B cell (primary cell): ENCODE measurements around the gene GPATCH8.
"Not testable (repeated sequence)": the region's sequence is repeated elsewhere in the genome, so short reads cannot be mapped to it uniquely, and the experiment has no call there.

Experiments used
- EZH2 ChIP-seq: IDR thresholded peaks from 2 replicates; pipeline ENCODE4 v1.6.1; 2012; ENCODE audit warnings: borderline replicate concordance, low read depth, mild to moderate bottlenecking, moderate library complexity, low read length; ENCODE audit not compliant: insufficient read depth, poor library complexity, severe bottlenecking
- TF ChIP-seq, protein P1 (sequence below): fragments of 200-600 bp; IDR thresholded peaks from one replicate; pipeline ENCODE4 v1.8.0; 2022; ENCODE audit warnings: antibody characterized with exemption, mild to moderate bottlenecking

DNA sequence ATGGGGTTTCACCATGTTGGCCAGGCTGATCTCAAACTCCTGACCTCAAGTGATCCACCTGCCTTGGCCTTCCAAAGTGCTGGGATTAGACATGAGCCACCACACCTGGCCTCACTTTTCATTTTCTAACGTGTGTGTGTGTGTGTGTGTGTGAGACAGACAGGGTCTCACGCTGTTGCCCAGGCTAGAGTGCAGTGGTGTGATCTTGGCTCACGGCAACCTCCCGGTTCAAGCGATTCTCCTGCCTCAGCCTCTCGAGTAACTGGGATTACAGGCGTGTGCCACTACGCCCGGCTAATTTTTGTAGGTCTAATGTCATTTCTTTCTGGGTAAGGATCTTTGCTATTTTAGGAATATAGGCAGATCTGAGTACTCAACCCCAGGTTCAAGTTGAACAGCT is 109.1 kb downstream of the GPATCH8 start:
- TF ChIP-seq, protein P1, sequence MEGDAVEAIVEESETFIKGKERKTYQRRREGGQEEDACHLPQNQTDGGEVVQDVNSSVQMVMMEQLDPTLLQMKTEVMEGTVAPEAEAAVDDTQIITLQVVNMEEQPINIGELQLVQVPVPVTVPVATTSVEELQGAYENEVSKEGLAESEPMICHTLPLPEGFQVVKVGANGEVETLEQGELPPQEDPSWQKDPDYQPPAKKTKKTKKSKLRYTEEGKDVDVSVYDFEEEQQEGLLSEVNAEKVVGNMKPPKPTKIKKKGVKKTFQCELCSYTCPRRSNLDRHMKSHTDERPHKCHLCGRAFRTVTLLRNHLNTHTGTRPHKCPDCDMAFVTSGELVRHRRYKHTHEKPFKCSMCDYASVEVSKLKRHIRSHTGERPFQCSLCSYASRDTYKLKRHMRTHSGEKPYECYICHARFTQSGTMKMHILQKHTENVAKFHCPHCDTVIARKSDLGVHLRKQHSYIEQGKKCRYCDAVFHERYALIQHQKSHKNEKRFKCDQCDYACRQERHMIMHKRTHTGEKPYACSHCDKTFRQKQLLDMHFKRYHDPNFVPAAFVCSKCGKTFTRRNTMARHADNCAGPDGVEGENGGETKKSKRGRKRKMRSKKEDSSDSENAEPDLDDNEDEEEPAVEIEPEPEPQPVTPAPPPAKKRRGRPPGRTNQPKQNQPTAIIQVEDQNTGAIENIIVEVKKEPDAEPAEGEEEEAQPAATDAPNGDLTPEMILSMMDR = not testable (repeated sequence)
- not testable (repeated sequence) for TF ChIP-seq EZH2
